Astrocyte (in vitro differentiated cells and primary cell): Measurements from ENCODE around the gene YBX3. TPM values are rescaled to one million over a fixed set of nuclear protein-coding genes. Genes with fewer than 3 reads are reported as not detected.
A peak's percentile ranks its signal among the peaks of the same experiment; 100 is the strongest.

Experiments used
- DNase-seq: peaks from one replicate; pipeline ENCODE4 v3.0.0-alpha.2; 2010; ENCODE audit warnings: low read depth
- FAIRE-seq: peaks from 2 replicates; lab custom pipeline; 2011; peaks lifted over from hg19 to GRCh38; lab: Jason Lieb, UNC
- H2AFZ ChIP-seq: 2 replicates; pipeline ENCODE4 v1.6.0; 2012; ENCODE audit warnings: low read depth, low read length, inconsistent platforms
- H3K27ac ChIP-seq: 2 replicates; pipeline ENCODE4 v1.5.1; 2011; ENCODE audit warnings: low read depth, low read length, inconsistent platforms
- H3K27me3 ChIP-seq: 2 replicates; pipeline ENCODE4 v1.6.0; 2011; ENCODE audit warnings: low read length, inconsistent platforms; ENCODE audit not compliant: insufficient read depth
- H3K36me3 ChIP-seq: 2 replicates; pipeline ENCODE4 v1.5.1; 2011; ENCODE audit warnings: low read length, inconsistent platforms; ENCODE audit not compliant: insufficient read depth
- H3K4me1 ChIP-seq: 2 replicates; pipeline ENCODE4 v1.5.1; 2011; ENCODE audit warnings: low read length, inconsistent platforms; ENCODE audit not compliant: insufficient read depth
- H3K4me2 ChIP-seq: 2 replicates; pipeline ENCODE4 v1.6.0; 2012; ENCODE audit warnings: low read length, inconsistent platforms
- H3K4me3 ChIP-seq: 2 replicates; pipeline ENCODE4 v1.5.1; 2011; ENCODE audit warnings: low read depth, mild to moderate bottlenecking, low read length, inconsistent platforms; ENCODE audit not compliant: insufficient read depth
- H3K79me2 ChIP-seq: 2 replicates; pipeline ENCODE4 v1.6.0; 2012; ENCODE audit warnings: mild to moderate bottlenecking, low read length, inconsistent platforms; ENCODE audit not compliant: insufficient read depth
- H3K9ac ChIP-seq: 2 replicates; pipeline ENCODE4 v1.6.0; 2012; ENCODE audit warnings: mild to moderate bottlenecking, low read length, inconsistent platforms
- H3K9me3 ChIP-seq: 2 replicates; pipeline ENCODE4 v1.5.1; 2012; ENCODE audit warnings: low read depth, mild to moderate bottlenecking, low read length, inconsistent platforms; ENCODE audit not compliant: insufficient read depth
- H4K20me1 ChIP-seq: 2 replicates; pipeline ENCODE4 v1.6.0; 2012; ENCODE audit warnings: low read length, inconsistent platforms; ENCODE audit not compliant: insufficient read depth
- H3K27ac Mint-ChIP-seq: one replicate; pipeline ENCODE4 v1.8.0; 2021; ENCODE audit warnings: mild to moderate bottlenecking, mixed read lengths; ENCODE audit not compliant: unreplicated experiment
- H3K27me3 Mint-ChIP-seq: one replicate; pipeline ENCODE4 v1.8.0; 2021; ENCODE audit warnings: low read depth, mixed read lengths; ENCODE audit not compliant: unreplicated experiment
- H3K36me3 Mint-ChIP-seq: one replicate; pipeline ENCODE4 v1.8.0; 2021; ENCODE audit warnings: low read depth, mixed read lengths; ENCODE audit not compliant: unreplicated experiment
- H3K4me1 Mint-ChIP-seq: one replicate; pipeline ENCODE4 v1.8.0; 2021; ENCODE audit warnings: low read depth, mixed read lengths; ENCODE audit not compliant: unreplicated experiment
- H3K4me3 Mint-ChIP-seq: one replicate; pipeline ENCODE4 v1.8.0; 2021; ENCODE audit warnings: mild to moderate bottlenecking, moderate library complexity, mixed read lengths; ENCODE audit not compliant: unreplicated experiment
- H3K9me3 Mint-ChIP-seq: one replicate; pipeline ENCODE4 v1.8.0; 2021; ENCODE audit warnings: mild to moderate bottlenecking, mixed read lengths; ENCODE audit not compliant: unreplicated experiment
- CTCF ChIP-seq: IDR thresholded peaks from 2 replicates; pipeline ENCODE4 v1.5.1; 2011; ENCODE audit warnings: low read depth, mild to moderate bottlenecking, inconsistent platforms, low read length, moderate library complexity; ENCODE audit not compliant: insufficient read depth
- EZH2 ChIP-seq: IDR thresholded peaks from 2 replicates; pipeline ENCODE4 v1.6.1; 2012; ENCODE audit warnings: mild to moderate bottlenecking, low read length, inconsistent platforms; ENCODE audit not compliant: insufficient read depth
- total RNA-seq: library from RNA; stranded (reverse); gene quantifications from 2 replicates; pipeline ENCODE4 v1.2.1, GENCODE V29; 2021

YBX3 gene
- total RNA-seq, 1 donor from 2014 or later = 527 TPM

- Mint-ChIP-seq H3K9me3 (no peaks in the 10 kb centered on the region), H3K4me3 (peak overlapping the region; percentile 74), H3K27me3 (no peaks in the 10 kb centered on the region), H3K36me3 (peaks cover 13% of the 10 kb centered on the region), H3K27ac (peak overlapping the region; percentile 94), H3K4me1 (peaks cover 50% of the 10 kb centered on the region)
- H3K4me2 ChIP-seq = peak overlapping the region; percentile 78
- H3K4me3 ChIP-seq = peak overlapping the region; percentile 38
- H3K79me2 ChIP-seq = peaks cover 59% of the 10 kb centered on the region
- H4K20me1 ChIP-seq = peaks cover 43% of the 10 kb centered on the region
- DNase-seq (peak; percentile 51), FAIRE-seq (no peak)
- H3K27me3 ChIP-seq = no peaks in the 10 kb centered on the region
- H3K4me1 ChIP-seq = peaks cover 35% of the 10 kb centered on the region
- TF ChIP-seq EZH2 (no peak), CTCF (no peak)
- H3K9ac ChIP-seq = peak overlapping the region; percentile 67
- no peaks in the 10 kb centered on the region for H3K9me3 ChIP-seq
- H3K36me3 ChIP-seq = peaks cover 27% of the 10 kb centered on the region
- no peak overlapping the region for H2AFZ ChIP-seq
- peak overlapping the region; percentile 78 for H3K27ac ChIP-seq
These were observed 5.7 kb downstream of the YBX3 start for GRCh38 chr12:10717410-10717809.

- Histone ChIP-seq H4K20me1 (peaks cover 43% of the 10 kb centered on the region), H3K27me3 (no peaks in the 10 kb centered on the region), H3K4me2 (peak overlapping the region; percentile 78), H3K4me3 (peak overlapping the region; percentile 38), H3K4me1 (peaks cover 35% of the 10 kb centered on the region), H3K9me3 (no peaks in the 10 kb centered on the region), H3K36me3 (peaks cover 32% of the 10 kb centered on the region), H3K79me2 (peaks cover 53% of the 10 kb centered on the region), H3K27ac (peak overlapping the region; percentile 78), H2AFZ (no peak overlapping the region), H3K9ac (peak overlapping the region; percentile 67)
- peaks cover 13% of the 10 kb centered on the region for H3K36me3 Mint-ChIP-seq
- FAIRE-seq (peak; percentile 97), DNase-seq (peak; percentile 93)
- H3K27me3 Mint-ChIP-seq = no peaks in the 10 kb centered on the region
- peak overlapping the region; percentile 74 for H3K4me3 Mint-ChIP-seq
- H3K9me3 Mint-ChIP-seq = no peaks in the 10 kb centered on the region
- TF ChIP-seq CTCF = no peak
- no peak for TF ChIP-seq EZH2
- H3K27ac Mint-ChIP-seq = peak overlapping the region; percentile 94
- peaks cover 50% of the 10 kb centered on the region for H3K4me1 Mint-ChIP-seq
These were observed 6.3 kb downstream of the YBX3 start for GRCh38 chr12:10716704-10717315.

- Mint-ChIP-seq H3K4me3 (peak overlapping the region; percentile 74), H3K27me3 (no peaks in the 10 kb centered on the region), H3K36me3 (peaks cover 13% of the 10 kb centered on the region), H3K27ac (peak overlapping the region; percentile 94), H3K9me3 (no peaks in the 10 kb centered on the region), H3K4me1 (peaks cover 50% of the 10 kb centered on the region)
- Histone ChIP-seq H2AFZ (no peak overlapping the region), H3K4me1 (peaks cover 35% of the 10 kb centered on the region), H3K79me2 (peaks cover 48% of the 10 kb centered on the region), H3K4me2 (peak overlapping the region; percentile 78), H3K27ac (peak overlapping the region; percentile 78), H3K9me3 (no peaks in the 10 kb centered on the region), H3K4me3 (peak overlapping the region; percentile 3), H3K36me3 (peaks cover 35% of the 10 kb centered on the region), H3K9ac (peak overlapping the region; percentile 67), H3K27me3 (no peaks in the 10 kb centered on the region), H4K20me1 (peaks cover 39% of the 10 kb centered on the region)
- DNase-seq (no peak), FAIRE-seq (peak; percentile 54)
- TF ChIP-seq CTCF = no peak
- no peak for TF ChIP-seq EZH2
These were observed 6.8 kb downstream of the YBX3 start for GRCh38 chr12:10716277-10716676.
